Measurements from ENCODE around the gene CDK10.

- TF ChIP-seq, protein P1, sequence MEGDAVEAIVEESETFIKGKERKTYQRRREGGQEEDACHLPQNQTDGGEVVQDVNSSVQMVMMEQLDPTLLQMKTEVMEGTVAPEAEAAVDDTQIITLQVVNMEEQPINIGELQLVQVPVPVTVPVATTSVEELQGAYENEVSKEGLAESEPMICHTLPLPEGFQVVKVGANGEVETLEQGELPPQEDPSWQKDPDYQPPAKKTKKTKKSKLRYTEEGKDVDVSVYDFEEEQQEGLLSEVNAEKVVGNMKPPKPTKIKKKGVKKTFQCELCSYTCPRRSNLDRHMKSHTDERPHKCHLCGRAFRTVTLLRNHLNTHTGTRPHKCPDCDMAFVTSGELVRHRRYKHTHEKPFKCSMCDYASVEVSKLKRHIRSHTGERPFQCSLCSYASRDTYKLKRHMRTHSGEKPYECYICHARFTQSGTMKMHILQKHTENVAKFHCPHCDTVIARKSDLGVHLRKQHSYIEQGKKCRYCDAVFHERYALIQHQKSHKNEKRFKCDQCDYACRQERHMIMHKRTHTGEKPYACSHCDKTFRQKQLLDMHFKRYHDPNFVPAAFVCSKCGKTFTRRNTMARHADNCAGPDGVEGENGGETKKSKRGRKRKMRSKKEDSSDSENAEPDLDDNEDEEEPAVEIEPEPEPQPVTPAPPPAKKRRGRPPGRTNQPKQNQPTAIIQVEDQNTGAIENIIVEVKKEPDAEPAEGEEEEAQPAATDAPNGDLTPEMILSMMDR (IDR thresholded peaks at IDR 0.05; ENCODE audit: borderline replicate concordance, extremely low read depth, low read length, poor library complexity, severe bottlenecking), result no peak
- no peak for TF ChIP-seq EZH2 (IDR thresholded peaks at IDR 0.05; ENCODE audit: borderline replicate concordance, low read depth, low read length, severe bottlenecking)
These were observed 52.9 kb downstream of the CDK10 start for GRCh38 chr16:89739383-89739782.
